Loucy (cell line): ENCODE data around the gene EIF2S2.

Source experiments
- EZH2phosphoT487 ChIP-seq: fragments of 200-600 bp; IDR thresholded peaks from 2 replicates; pipeline ENCODE4 v1.6.1; 2018; ENCODE audit warnings: antibody characterized with exemption, mild to moderate bottlenecking, moderate library complexity, borderline replicate concordance
- TF ChIP-seq, protein P1 (sequence below): fragments of 200-600 bp; sonication (generic); conservative IDR thresholded peaks from 2 replicates; pipeline ENCODE4 v1.5.1; 2014; ENCODE audit warnings: mild to moderate bottlenecking, antibody characterized with exemption, low read length

DNA sequence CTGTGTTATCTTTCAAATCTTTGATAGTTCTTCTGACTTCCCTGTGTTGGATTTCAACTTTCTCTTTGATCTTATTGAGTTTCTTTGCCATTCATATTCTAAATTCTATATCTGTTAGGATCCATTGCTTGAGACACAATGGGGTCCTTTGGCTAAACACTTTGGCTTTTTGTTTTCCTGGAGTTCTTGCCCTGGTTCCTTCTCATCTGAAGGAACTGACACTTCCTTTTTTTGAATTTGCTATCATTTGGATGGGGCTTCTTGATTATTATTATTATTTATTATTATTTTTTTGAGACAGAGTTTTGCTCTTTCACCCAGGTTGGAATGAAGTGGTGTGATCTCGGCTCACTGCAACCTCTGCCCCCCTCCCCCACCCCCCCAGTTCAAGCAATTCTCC is 30.1 kb upstream of the EIF2S2 start:
- TF ChIP-seq, protein P1, sequence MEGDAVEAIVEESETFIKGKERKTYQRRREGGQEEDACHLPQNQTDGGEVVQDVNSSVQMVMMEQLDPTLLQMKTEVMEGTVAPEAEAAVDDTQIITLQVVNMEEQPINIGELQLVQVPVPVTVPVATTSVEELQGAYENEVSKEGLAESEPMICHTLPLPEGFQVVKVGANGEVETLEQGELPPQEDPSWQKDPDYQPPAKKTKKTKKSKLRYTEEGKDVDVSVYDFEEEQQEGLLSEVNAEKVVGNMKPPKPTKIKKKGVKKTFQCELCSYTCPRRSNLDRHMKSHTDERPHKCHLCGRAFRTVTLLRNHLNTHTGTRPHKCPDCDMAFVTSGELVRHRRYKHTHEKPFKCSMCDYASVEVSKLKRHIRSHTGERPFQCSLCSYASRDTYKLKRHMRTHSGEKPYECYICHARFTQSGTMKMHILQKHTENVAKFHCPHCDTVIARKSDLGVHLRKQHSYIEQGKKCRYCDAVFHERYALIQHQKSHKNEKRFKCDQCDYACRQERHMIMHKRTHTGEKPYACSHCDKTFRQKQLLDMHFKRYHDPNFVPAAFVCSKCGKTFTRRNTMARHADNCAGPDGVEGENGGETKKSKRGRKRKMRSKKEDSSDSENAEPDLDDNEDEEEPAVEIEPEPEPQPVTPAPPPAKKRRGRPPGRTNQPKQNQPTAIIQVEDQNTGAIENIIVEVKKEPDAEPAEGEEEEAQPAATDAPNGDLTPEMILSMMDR = no peak
- no peak for TF ChIP-seq EZH2phosphoT487
